SU-DHL-6 (cell line): ENCODE data around the gene ZNF629.

Source experiments
- EZH2phosphoT487 ChIP-seq: fragments of 200-600 bp; sonication (generic), shearing (Covaris generic); conservative IDR thresholded peaks from 2 replicates; pipeline ENCODE4 v1.6.1; 2018; ENCODE audit warnings: mild to moderate bottlenecking, antibody characterized with exemption, low read length, moderate library complexity, mixed read lengths
- TF ChIP-seq, protein P1 (sequence below): fragments of 200-600 bp; sonication (generic); IDR thresholded peaks from one replicate; pipeline ENCODE4 v1.5.1; 2017; ENCODE audit warnings: antibody characterized with exemption, mild to moderate bottlenecking, low read length, moderate library complexity; ENCODE audit not compliant: insufficient read depth, poor library complexity, severe bottlenecking

DNA sequence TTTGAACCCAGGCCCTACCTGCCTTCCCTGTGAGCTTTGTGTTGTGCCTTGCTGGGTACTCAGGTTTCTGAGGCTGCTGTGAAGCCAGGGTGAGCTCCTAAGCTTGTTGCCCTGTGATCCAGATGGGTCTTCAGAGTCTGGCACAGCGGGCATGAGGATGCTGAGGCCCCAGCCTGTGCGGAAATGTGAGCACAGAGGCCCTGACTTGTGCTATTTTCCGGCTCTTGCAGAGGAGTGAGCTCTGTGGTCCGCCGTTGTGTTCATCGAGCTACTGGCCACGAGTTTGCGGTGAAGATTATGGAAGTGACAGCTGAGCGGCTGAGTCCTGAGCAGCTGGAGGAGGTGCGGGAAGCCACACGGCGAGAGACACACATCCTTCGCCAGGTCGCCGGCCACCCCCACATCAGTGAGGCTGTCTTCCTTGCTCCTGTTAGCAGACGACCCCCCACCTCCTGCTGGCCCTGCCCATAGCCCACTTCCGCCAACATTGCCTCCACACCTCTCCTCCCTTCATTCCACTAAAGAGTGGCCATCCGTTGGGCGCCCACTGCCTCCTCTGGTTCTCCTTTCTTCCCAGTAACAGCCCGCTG, 36.0 kb downstream of the ZNF629 start:
- TF ChIP-seq, protein P1, sequence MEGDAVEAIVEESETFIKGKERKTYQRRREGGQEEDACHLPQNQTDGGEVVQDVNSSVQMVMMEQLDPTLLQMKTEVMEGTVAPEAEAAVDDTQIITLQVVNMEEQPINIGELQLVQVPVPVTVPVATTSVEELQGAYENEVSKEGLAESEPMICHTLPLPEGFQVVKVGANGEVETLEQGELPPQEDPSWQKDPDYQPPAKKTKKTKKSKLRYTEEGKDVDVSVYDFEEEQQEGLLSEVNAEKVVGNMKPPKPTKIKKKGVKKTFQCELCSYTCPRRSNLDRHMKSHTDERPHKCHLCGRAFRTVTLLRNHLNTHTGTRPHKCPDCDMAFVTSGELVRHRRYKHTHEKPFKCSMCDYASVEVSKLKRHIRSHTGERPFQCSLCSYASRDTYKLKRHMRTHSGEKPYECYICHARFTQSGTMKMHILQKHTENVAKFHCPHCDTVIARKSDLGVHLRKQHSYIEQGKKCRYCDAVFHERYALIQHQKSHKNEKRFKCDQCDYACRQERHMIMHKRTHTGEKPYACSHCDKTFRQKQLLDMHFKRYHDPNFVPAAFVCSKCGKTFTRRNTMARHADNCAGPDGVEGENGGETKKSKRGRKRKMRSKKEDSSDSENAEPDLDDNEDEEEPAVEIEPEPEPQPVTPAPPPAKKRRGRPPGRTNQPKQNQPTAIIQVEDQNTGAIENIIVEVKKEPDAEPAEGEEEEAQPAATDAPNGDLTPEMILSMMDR: no peak
- no peak for TF ChIP-seq EZH2phosphoT487
